Measurements from ENCODE around the gene ERAL1. TPM values are rescaled to one million over a fixed set of nuclear protein-coding genes. Genes with fewer than 3 reads are reported as not detected.
A peak's percentile ranks its signal among the peaks of the same experiment; 100 is the strongest.

ERAL1 gene
- total and polyA plus RNA-seq, 2 of the 8 experiments (the other 6 are each of a cell fraction or from before 2014, with no cell fraction given): 67.8 to 122 TPM

DNA sequence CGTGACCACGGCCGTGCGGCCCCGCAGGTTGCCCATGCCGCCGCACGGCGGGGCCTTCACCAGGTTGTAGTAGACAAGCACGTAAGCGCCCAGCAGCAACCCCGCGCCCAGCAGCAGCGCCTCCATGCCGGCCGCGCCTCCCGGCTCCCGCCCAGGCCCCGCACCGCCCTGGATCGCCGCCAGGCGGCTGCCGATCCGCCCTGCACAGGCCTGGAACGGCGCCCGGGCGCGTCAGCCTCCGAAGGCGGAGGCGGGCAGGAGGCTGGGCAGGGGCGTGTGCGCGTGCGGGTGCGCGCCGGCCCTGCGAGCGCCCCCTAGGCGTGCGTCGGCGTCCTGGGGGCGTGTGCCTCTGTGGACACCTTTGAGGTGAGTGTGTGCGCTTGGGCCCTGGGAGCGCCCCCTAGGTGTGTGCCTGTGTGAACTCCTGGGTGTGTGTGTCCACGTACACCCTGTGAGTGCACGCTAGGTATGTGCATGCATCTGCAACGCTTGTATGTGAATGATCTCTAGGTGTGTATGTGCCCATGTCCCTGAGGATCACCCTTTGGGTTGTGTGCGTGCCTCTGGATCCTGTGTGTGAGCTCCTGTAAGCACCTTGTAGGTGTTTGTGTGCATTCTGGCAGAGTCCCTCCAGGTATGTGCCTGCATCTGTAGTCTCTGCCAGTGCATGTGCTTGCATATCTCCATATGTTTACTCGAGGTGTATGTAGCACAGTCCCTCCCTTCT, 48.2 kb downstream of the ERAL1 start, which contains the start of gene DHRS13 (continued):
- TF ChIP-seq RNF2 (IDR thresholded peaks at IDR 0.05; ENCODE audit: borderline replicate concordance, low read depth, low read length, missing control alignments, poor library complexity, severe bottlenecking): no peak
- TF ChIP-seq E2F6 (IDR thresholded peaks at IDR 0.05): no peak; the same call in 1 of the 2 replicates
- TF ChIP-seq YY1 (IDR thresholded peaks at IDR 0.05; ENCODE audit: low read depth, low read length): peak; percentile 16; the same call in 1 of the 2 replicates
- no peak for TF ChIP-seq CEBPB (IDR thresholded peaks at IDR 0.05; ENCODE audit: low read depth, low read length)
- no peak for TF ChIP-seq USF2 (IDR thresholded peaks at IDR 0.05; ENCODE audit: low read length)
- no peak for TF ChIP-seq BCL11A (IDR thresholded peaks at IDR 0.05; ENCODE audit: low read depth in 2 of 2, low read length in 2 of 2)
- TF ChIP-seq SIN3A (conservative IDR thresholded peaks at IDR 0.05 in 1 of 2, IDR thresholded peaks at IDR 0.05 in 1 of 2; ENCODE audit: low read depth in 1 of 2, low read length in 2 of 2): peak in 1 of 2 experiments; percentile 90; a peak in 3 of 4 replicates
- 0 out of 2 replicates have a peak, but pooled peaks have one; percentile 3 for TF ChIP-seq TEAD4 (IDR thresholded peaks at IDR 0.05; ENCODE audit: low read depth, low read length)
- peak; percentile 99 for TF ChIP-seq KDM1A (IDR thresholded peaks at IDR 0.05; ENCODE audit: borderline replicate concordance, low read length)
- TF ChIP-seq SIX5 (IDR thresholded peaks at IDR 0.05; ENCODE audit: low read depth, low read length): no peak
- TF ChIP-seq POLR2A (IDR thresholded peaks at IDR 0.05; ENCODE audit: control extremely low read depth in 1 of 2, low read depth in 2 of 2, low read length in 2 of 2): no peak
- peak; percentile 70 for TF ChIP-seq SRF (IDR thresholded peaks at IDR 0.05; ENCODE audit: low read depth, low read length)
- TF ChIP-seq, protein P1, sequence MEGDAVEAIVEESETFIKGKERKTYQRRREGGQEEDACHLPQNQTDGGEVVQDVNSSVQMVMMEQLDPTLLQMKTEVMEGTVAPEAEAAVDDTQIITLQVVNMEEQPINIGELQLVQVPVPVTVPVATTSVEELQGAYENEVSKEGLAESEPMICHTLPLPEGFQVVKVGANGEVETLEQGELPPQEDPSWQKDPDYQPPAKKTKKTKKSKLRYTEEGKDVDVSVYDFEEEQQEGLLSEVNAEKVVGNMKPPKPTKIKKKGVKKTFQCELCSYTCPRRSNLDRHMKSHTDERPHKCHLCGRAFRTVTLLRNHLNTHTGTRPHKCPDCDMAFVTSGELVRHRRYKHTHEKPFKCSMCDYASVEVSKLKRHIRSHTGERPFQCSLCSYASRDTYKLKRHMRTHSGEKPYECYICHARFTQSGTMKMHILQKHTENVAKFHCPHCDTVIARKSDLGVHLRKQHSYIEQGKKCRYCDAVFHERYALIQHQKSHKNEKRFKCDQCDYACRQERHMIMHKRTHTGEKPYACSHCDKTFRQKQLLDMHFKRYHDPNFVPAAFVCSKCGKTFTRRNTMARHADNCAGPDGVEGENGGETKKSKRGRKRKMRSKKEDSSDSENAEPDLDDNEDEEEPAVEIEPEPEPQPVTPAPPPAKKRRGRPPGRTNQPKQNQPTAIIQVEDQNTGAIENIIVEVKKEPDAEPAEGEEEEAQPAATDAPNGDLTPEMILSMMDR (IDR thresholded peaks at IDR 0.05; ENCODE audit: control extremely low read depth in 1 of 3, insufficient read depth in 1 of 3, low read depth in 1 of 3, low read length in 3 of 3): peak; percentile 76 to 100 (median 99)
- TF ChIP-seq JUN (IDR thresholded peaks at IDR 0.05; ENCODE audit: low read depth, low read length): no peak
- 0 out of 2 replicates have a peak, but pooled peaks have one; percentile 32 for TF ChIP-seq TBP (IDR thresholded peaks at IDR 0.05; ENCODE audit: low read depth, low read length)
- no peak for TF ChIP-seq CBX5 (IDR thresholded peaks at IDR 0.05; ENCODE audit: low read depth, low read length)
- TF ChIP-seq RFX5 (IDR thresholded peaks at IDR 0.05; ENCODE audit: borderline replicate concordance, low read depth, low read length): no peak
- TF ChIP-seq, protein P2, sequence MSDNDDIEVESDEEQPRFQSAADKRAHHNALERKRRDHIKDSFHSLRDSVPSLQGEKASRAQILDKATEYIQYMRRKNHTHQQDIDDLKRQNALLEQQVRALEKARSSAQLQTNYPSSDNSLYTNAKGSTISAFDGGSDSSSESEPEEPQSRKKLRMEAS (IDR thresholded peaks at IDR 0.05): peak; percentile 86
- peak; percentile 87 for TF ChIP-seq CREB1 (IDR thresholded peaks at IDR 0.05)

Measured in H1 (cell line).